Smooth muscle cell (in vitro differentiated cells): ENCODE data around the gene DACT2. TPM values are rescaled to one million over a fixed set of nuclear protein-coding genes. Genes with fewer than 3 reads are reported as not detected.

Experiments
- DNase-seq: peaks from one replicate; lab custom pipeline; 2025; ENCODE audit not compliant: unreplicated experiment; lab: John Stamatoyannopoulos, UW
- H2AFZ ChIP-seq: fragments of 200-600 bp; sonication (generic); 2 replicates; pipeline ENCODE4 v1.6.0; 2016; ENCODE audit warnings: antibody characterized with exemption, low read depth, mild to moderate bottlenecking
- H3F3A ChIP-seq: fragments of 200-600 bp; sonication (generic); 2 replicates; pipeline ENCODE4 v1.6.0; 2017; ENCODE audit warnings: antibody characterized with exemption, low read depth
- H3K27ac ChIP-seq: fragments of 200-600 bp; sonication (generic); 2 replicates; pipeline ENCODE4 v1.5.1; 2016; ENCODE audit warnings: low read depth, mild to moderate bottlenecking
- H3K27me3 ChIP-seq: fragments of 200-600 bp; sonication (generic); 2 replicates; pipeline ENCODE4 v1.6.1; 2016; ENCODE audit warnings: low read depth, mild to moderate bottlenecking
- H3K36me3 ChIP-seq: fragments of 200-600 bp; sonication (generic); 2 replicates; pipeline ENCODE4 v1.5.1; 2016; ENCODE audit warnings: low read depth
- H3K4me1 ChIP-seq: fragments of 200-600 bp; sonication (generic); 2 replicates; pipeline ENCODE4 v1.5.1; 2016; ENCODE audit warnings: low read depth
- H3K4me2 ChIP-seq: fragments of 200-600 bp; sonication (generic); 2 replicates; pipeline ENCODE4 v1.6.0; 2016; ENCODE audit warnings: mild to moderate bottlenecking
- H3K4me3 ChIP-seq: fragments of 200-600 bp; sonication (generic); 2 replicates; pipeline ENCODE4 v1.5.1; 2016; ENCODE audit warnings: mild to moderate bottlenecking
- H3K79me2 ChIP-seq: fragments of 200-600 bp; sonication (generic); 2 replicates; pipeline ENCODE4 v1.6.0; 2016; ENCODE audit warnings: low read depth, mild to moderate bottlenecking
- H3K9ac ChIP-seq: fragments of 200-600 bp; sonication (generic); 2 replicates; pipeline ENCODE4 v1.6.0; 2016; ENCODE audit warnings: low read depth
- H3K9me3 ChIP-seq: fragments of 200-600 bp; sonication (generic); replicated peaks from 2 replicates; pipeline ENCODE4 v1.5.1; 2016; ENCODE audit warnings: low read depth
- H4K20me1 ChIP-seq: fragments of 200-600 bp; sonication (generic); 2 replicates; pipeline ENCODE4 v1.6.0; 2016; ENCODE audit warnings: low read depth
- CTCF ChIP-seq: fragments of 200-600 bp; sonication (generic); IDR thresholded peaks from 2 replicates; pipeline ENCODE4 v1.5.1; 2017; ENCODE audit warnings: borderline replicate concordance, mild to moderate bottlenecking, antibody characterized with exemption; ENCODE audit not compliant: insufficient read depth, poor library complexity, severe bottlenecking
- WGBS: methylation state at CpG from one replicate; pipeline ENCODE4 v1.1.7; 2016; ENCODE audit warnings: low lambda C conversion rate; 5-methylcytosine and 5-hydroxymethylcytosine counted together
- polyA plus RNA-seq: library from polyadenylated mRNA; unstranded; fragments of >200 nt; fragmentation: Nextera tagmentation; extraction: Ambion mirVana; gene quantifications from 2 replicates; pipeline ENCODE4 v1.2.1, GENCODE V29; 2016
- total RNA-seq: library from RNA; depleted of rRNA; stranded (reverse); fragments of >200 nt; gene quantifications from 2 replicates; pipeline ENCODE4 v1.2.3, GENCODE V29; 2014

Gene DACT2
- total and polyA plus RNA-seq, 2 experiments from 2014 or later = 0.06 to 0.18 TPM

- TF ChIP-seq CTCF = no peak
- Histone ChIP-seq H2AFZ (no peak overlapping the region), H3F3A (no peaks in the 10 kb centered on the region), H3K9me3 (no peaks in the 10 kb centered on the region), H3K27ac (no peak overlapping the region), H3K4me3 (no peak overlapping the region), H3K79me2 (no peaks in the 10 kb centered on the region), H3K36me3 (no peaks in the 10 kb centered on the region), H3K9ac (no peak overlapping the region), H4K20me1 (no peaks in the 10 kb centered on the region), H3K27me3 (peaks cover 4% of the 10 kb centered on the region), H3K4me2 (no peak overlapping the region), H3K4me1 (no peaks in the 10 kb centered on the region)
- WGBS = 83% methylated on average over 15 of the region's 15 CpGs
- no peak for DNase-seq
Measured at GRCh38 chr6:168265827-168266815, 53.5 kb downstream of the DACT2 start.

- H3K36me3 ChIP-seq = no peaks in the 10 kb centered on the region
- no peak for TF ChIP-seq CTCF
- no peak overlapping the region for H3K9ac ChIP-seq
- H3K4me2 ChIP-seq = no peak overlapping the region
- no peaks in the 10 kb centered on the region for H3K79me2 ChIP-seq
- no peak overlapping the region for H2AFZ ChIP-seq
- no peak for DNase-seq
- H3F3A ChIP-seq = no peaks in the 10 kb centered on the region
- 94% methylated on average over 15 of the region's 15 CpGs for WGBS
- H3K27me3 ChIP-seq = peaks cover 4% of the 10 kb centered on the region
- no peak overlapping the region for H3K4me3 ChIP-seq
- no peaks in the 10 kb centered on the region for H3K9me3 ChIP-seq
- H3K4me1 ChIP-seq = no peaks in the 10 kb centered on the region
- H3K27ac ChIP-seq = no peak overlapping the region
- H4K20me1 ChIP-seq = no peaks in the 10 kb centered on the region
Measured at GRCh38 chr6:168265394-168265793, 54.2 kb downstream of the DACT2 start.

GRCh38 chr6:168264593-168265335, 54.8 kb downstream of the DACT2 start:
- Histone ChIP-seq H3K4me1 (no peaks in the 10 kb centered on the region), H3K36me3 (no peaks in the 10 kb centered on the region), H2AFZ (no peak overlapping the region), H3K27me3 (peaks cover 4% of the 10 kb centered on the region), H3K4me3 (no peak overlapping the region), H4K20me1 (no peaks in the 10 kb centered on the region), H3K9me3 (no peaks in the 10 kb centered on the region), H3F3A (no peaks in the 10 kb centered on the region), H3K79me2 (no peaks in the 10 kb centered on the region), H3K4me2 (no peak overlapping the region), H3K27ac (no peak overlapping the region), H3K9ac (no peak overlapping the region)
- no peak for DNase-seq
- no peak for TF ChIP-seq CTCF
- WGBS = 79% methylated on average over 19 of the region's 19 CpGs
